A549 (cell line): ENCODE data around the gene NAA50. TPM values are rescaled to one million over a fixed set of nuclear protein-coding genes. Genes with fewer than 3 reads are reported as not detected.

Source experiments
- ATAC-seq, 2 experiments: fragments of 200-7000 bp in 1 of 2; fragments of >200 bp in 1 of 2; cut with Nextera tagmentation in 1 of 2; cut with Tn5 transposase in 1 of 2; 3 replicates each; pipeline versions ENCODE4 v1.8.0 to v1.9.1; 2018 to 2020; ENCODE audit warnings: mild to moderate bottlenecking in 1 of 2, moderate library complexity in 1 of 2
- CTCF ChIA-PET: fragments of 300-600 bp; sonication (Branson Sonifier 250); formaldehyde crosslinking; extraction: SDS; loops from one replicate; lab custom pipeline; 2021; ENCODE audit warnings: antibody characterized with exemption, inconsistent platforms; lab: Yijun Ruan, JAX
- POLR2A ChIA-PET: fragments of 350-600 bp; formaldehyde crosslinking; extraction: SDS; loops from one replicate; lab custom pipeline; 2021; ENCODE audit warnings: antibody characterized with exemption, inconsistent platforms; lab: Yijun Ruan, JAX
- DNase-seq, 2 experiments: peaks; one replicate each; pipeline versions ENCODE4 v3.0.0 to v3.0.0-alpha.2; 2011 to 2016; ENCODE audit warnings: low read depth in 1 of 2, low spot score in 1 of 2
- FAIRE-seq: peaks from 2 replicates; lab custom pipeline; 2011; peaks lifted over from hg19 to GRCh38; lab: Jason Lieb, UNC
- H3K27ac ChIP-seq, 2 experiments: fragments of >200 bp; sonication (Bioruptor Twin); formaldehyde crosslinking; 3 replicates each; pipeline ENCODE4 v1.5.1; 2016 to 2017
- H3K4me1 ChIP-seq: fragments of >200 bp; sonication (Bioruptor Twin); formaldehyde crosslinking; 3 replicates; pipeline ENCODE4 v1.6.1; 2016
- H3K4me2 ChIP-seq: fragments of >200 bp; sonication (Bioruptor Twin); formaldehyde crosslinking; 3 replicates; pipeline ENCODE4 v1.6.1; 2016
- H3K4me3 ChIP-seq: fragments of >200 bp; sonication (Bioruptor Twin); formaldehyde crosslinking; 3 replicates; pipeline ENCODE4 v1.5.1; 2016
- H3K9me3 ChIP-seq: fragments of >200 bp; sonication (Bioruptor Twin); formaldehyde crosslinking; 3 replicates; pipeline ENCODE4 v1.6.1; 2016
- CBX2 ChIP-seq: fragments of 200-600 bp; sonication (generic); IDR thresholded peaks from 2 replicates; pipeline ENCODE4 v1.6.1; 2016; ENCODE audit warnings: low read depth, mild to moderate bottlenecking, borderline replicate concordance
- EHF ChIP-seq: fragments of 250-450 bp; sonication (Bioruptor Pico); IDR thresholded peaks from 2 replicates; pipeline ENCODE4 v1.5.0; 2020; ENCODE audit warnings: mild to moderate bottlenecking
- EHMT2 ChIP-seq: fragments of 200-600 bp; sonication (generic); IDR thresholded peaks from 2 replicates; pipeline ENCODE4 v1.6.1; 2016; ENCODE audit warnings: antibody characterized with exemption, low read depth, mild to moderate bottlenecking, moderate library complexity
- EP300 ChIP-seq, 2 experiments: fragments of >200 bp; sonication (Bioruptor Twin); formaldehyde crosslinking; IDR thresholded peaks; 2 replicates in 1 of 2; 3 replicates in 1 of 2; pipeline ENCODE4 v1.6.1; 2016 to 2017
- FOSL2 ChIP-seq, 2 experiments: fragments of 450-650 bp in 1 of 2; fragments of >200 bp in 1 of 2; sonication (Bioruptor Twin) in 1 of 2; formaldehyde crosslinking; IDR thresholded peaks; 2 replicates each; pipeline versions ENCODE4 v1.5.0 to v1.6.1; 2016 to 2020; ENCODE audit warnings: mild to moderate bottlenecking in 1 of 2, moderate library complexity in 1 of 2
- FOXS1 ChIP-seq: fragments of 250-450 bp; sonication (Bioruptor Pico); IDR thresholded peaks from 2 replicates; pipeline ENCODE4 v1.5.0; 2020; ENCODE audit warnings: mild to moderate bottlenecking, moderate library complexity
- GATA3 ChIP-seq: IDR thresholded peaks from 2 replicates; pipeline ENCODE4 v1.6.1; 2012; ENCODE audit warnings: borderline replicate concordance
- HDAC2 ChIP-seq: fragments of 200-600 bp; sonication (generic); IDR thresholded peaks from 2 replicates; pipeline ENCODE4 v1.6.1; 2016
- HOXA7 ChIP-seq: fragments of 250-450 bp; sonication (Bioruptor Pico); IDR thresholded peaks from 2 replicates; pipeline ENCODE4 v1.5.0; 2020; ENCODE audit warnings: mild to moderate bottlenecking, moderate library complexity
- JUNB ChIP-seq: fragments of >200 bp; sonication (Bioruptor Twin); formaldehyde crosslinking; IDR thresholded peaks from 2 replicates; pipeline ENCODE4 v1.6.1; 2016
- KDM1A ChIP-seq: fragments of 200-600 bp; sonication (generic); IDR thresholded peaks from 2 replicates; pipeline ENCODE4 v1.6.1; 2016; ENCODE audit warnings: low read depth, mild to moderate bottlenecking
- NFE2L2 ChIP-seq: fragments of 150-350 bp; conservative IDR thresholded peaks from 2 replicates; pipeline ENCODE4 v1.6.1; 2014; ENCODE audit warnings: low read length
- POLR2A ChIP-seq: IDR thresholded peaks from 2 replicates; pipeline ENCODE4 v1.6.1; 2012; ENCODE audit warnings: mild to moderate bottlenecking, low read length
- POLR2AphosphoS2 ChIP-seq: conservative IDR thresholded peaks from 2 replicates; pipeline ENCODE4 v1.6.1; 2012; ENCODE audit warnings: low read length, improper control_type of control experiment, inconsistent platforms
- RAD21 ChIP-seq, 2 experiments: fragments of >200 bp in 1 of 2; sonication (Bioruptor Twin) in 1 of 2; formaldehyde crosslinking in 1 of 2; IDR thresholded peaks in 1 of 2; conservative IDR thresholded peaks in 1 of 2; 2 replicates in 1 of 2; 3 replicates in 1 of 2; pipeline ENCODE4 v1.6.1; 2012 to 2018; ENCODE audit warnings: inconsistent platforms in 1 of 2
- RFX5 ChIP-seq: fragments of 450-650 bp; IDR thresholded peaks from 2 replicates; pipeline ENCODE4 v1.7.1; 2014; ENCODE audit warnings: antibody characterized with exemption, mild to moderate bottlenecking, moderate library complexity
- WGBS: methylation state at CpG from one replicate; pipeline ENCODE4 v1.1.6; 2017; ENCODE audit errors: missing lambda C conversion rate; 5-methylcytosine and 5-hydroxymethylcytosine counted together
- polyA plus RNA-seq, 4 experiments: library from polyadenylated mRNA; depleted of rRNA in 3 of 4; stranded (reverse); fragments of >200 nt; fragmentation: RNase III in 1 of 4; extraction: RNeasy Plus Mini Kit Qiagen cat#74134 plus additional on column Dnase treatment in 1 of 4; gene quantifications; 2 replicates in 3 of 4; 3 replicates in 1 of 4; pipeline ENCODE4 v1.2.3, GENCODE V29; 2011 to 2017
- TF ChIP-seq, protein P1 (sequence below): IDR thresholded peaks from 2 replicates; pipeline ENCODE4 v1.6.1; 2012
- TF ChIP-seq, protein P2 (sequence below): fragments of 200-600 bp; sonication (generic); IDR thresholded peaks from 2 replicates; pipeline ENCODE4 v1.6.1; 2016; ENCODE audit warnings: antibody characterized with exemption, mild to moderate bottlenecking, moderate library complexity
- TF ChIP-seq, protein P3 (sequence below): IDR thresholded peaks from 2 replicates; pipeline ENCODE4 v1.6.1; 2012
- TF ChIP-seq, protein P4 (sequence below): fragments of 250-450 bp; sonication (Bioruptor Pico); IDR thresholded peaks from 2 replicates; pipeline ENCODE4 v1.5.0; 2021; ENCODE audit warnings: mild to moderate bottlenecking, moderate library complexity, borderline replicate concordance
- TF ChIP-seq, protein P5 (sequence below): fragments of 250-450 bp; sonication (Bioruptor Pico); IDR thresholded peaks from 2 replicates; pipeline ENCODE4 v1.5.0; 2020; ENCODE audit warnings: low read depth, mild to moderate bottlenecking, moderate library complexity

Gene NAA50
- polyA plus RNA-seq, 2 of the 4 experiments (the other 2 are of a cell fraction) = 141 to 180 TPM

DNA sequence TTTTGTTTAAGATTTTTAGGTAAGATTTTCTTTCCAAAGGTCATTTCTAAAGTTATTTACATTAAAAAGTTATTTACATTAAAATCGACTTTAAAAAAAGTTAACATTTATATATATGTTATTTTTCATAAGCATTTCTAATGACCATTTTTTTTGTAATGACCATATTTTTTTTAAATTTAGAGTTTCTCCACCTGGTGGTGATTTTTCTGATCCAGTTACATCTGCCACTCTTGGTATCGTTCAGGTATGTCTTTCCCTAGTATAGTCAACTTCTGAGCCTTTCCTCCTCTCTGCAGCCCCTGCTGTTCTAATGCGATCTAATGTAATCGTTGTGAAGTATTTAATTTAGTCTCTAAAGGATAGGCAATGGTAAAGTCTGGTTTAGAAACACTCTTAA is 49.6 kb upstream of the NAA50 start:
- no peak overlapping the region for H3K4me3 ChIP-seq
- DNase-seq = no peak
- no peak for ATAC-seq
- H3K4me1 ChIP-seq = no peaks in the 10 kb centered on the region
- no peak for FAIRE-seq
- 74% methylated on average over 4 of the region's 4 CpGs for WGBS
- no peak overlapping the region for H3K27ac ChIP-seq
- ChIA-PET POLR2A (no interaction called here), CTCF (interaction anchor here (1.9 kb wide), 1 partner anchor 60 kb away, joined by 6 read pairs; no protein-coding TSS in a partner anchor)
- no peaks in the 10 kb centered on the region for H3K9me3 ChIP-seq
- H3K4me2 ChIP-seq = no peak overlapping the region
- TF ChIP-seq GATA3 = no peak
- TF ChIP-seq RAD21 (conservative IDR thresholded peaks at IDR 0.05 in 1 of 2, IDR thresholded peaks at IDR 0.05 in 1 of 2) = no peak
- TF ChIP-seq, protein P1, sequence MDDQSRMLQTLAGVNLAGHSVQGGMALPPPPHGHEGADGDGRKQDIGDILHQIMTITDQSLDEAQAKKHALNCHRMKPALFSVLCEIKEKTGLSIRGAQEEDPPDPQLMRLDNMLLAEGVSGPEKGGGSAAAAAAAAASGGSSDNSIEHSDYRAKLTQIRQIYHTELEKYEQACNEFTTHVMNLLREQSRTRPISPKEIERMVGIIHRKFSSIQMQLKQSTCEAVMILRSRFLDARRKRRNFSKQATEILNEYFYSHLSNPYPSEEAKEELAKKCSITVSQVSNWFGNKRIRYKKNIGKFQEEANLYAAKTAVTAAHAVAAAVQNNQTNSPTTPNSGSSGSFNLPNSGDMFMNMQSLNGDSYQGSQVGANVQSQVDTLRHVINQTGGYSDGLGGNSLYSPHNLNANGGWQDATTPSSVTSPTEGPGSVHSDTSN = no peak
- no peak for TF ChIP-seq POLR2A
- no peak for TF ChIP-seq NFE2L2
- no peak for TF ChIP-seq EP300 (IDR thresholded peaks at IDR 0.05)

DNA sequence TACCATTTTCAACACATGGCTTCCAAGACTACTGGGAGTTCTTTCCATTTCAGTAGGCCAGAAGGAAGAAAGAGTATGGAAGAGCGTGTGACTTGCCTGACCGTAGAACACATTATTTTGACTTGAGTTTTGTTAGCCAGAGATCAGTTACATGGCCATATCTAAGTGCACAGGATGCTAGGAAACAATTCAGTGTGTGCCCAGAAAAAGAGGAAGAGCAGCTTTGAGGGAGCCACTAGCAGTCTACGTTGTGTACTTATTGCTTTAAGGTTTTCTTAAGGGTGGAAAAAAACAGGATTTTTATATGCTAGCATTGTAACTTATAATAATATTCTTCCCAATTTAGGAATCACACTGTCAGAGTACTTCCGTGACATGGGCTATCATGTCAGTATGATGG is 48.5 kb upstream of the NAA50 start:
- FAIRE-seq (no peak), ATAC-seq (no peak), DNase-seq (no peak)
- CTCF ChIA-PET = interaction anchor here (0.9 to 1.9 kb wide), 2 partner anchors 23 to 58 kb away, joined by 3 to 6 read pairs; no protein-coding TSS in a partner anchor
- H3K4me3 ChIP-seq = no peak overlapping the region
- WGBS = 94% methylated on average over 4 of the region's 4 CpGs
- POLR2A ChIA-PET = no interaction called here
- TF ChIP-seq, protein P2, sequence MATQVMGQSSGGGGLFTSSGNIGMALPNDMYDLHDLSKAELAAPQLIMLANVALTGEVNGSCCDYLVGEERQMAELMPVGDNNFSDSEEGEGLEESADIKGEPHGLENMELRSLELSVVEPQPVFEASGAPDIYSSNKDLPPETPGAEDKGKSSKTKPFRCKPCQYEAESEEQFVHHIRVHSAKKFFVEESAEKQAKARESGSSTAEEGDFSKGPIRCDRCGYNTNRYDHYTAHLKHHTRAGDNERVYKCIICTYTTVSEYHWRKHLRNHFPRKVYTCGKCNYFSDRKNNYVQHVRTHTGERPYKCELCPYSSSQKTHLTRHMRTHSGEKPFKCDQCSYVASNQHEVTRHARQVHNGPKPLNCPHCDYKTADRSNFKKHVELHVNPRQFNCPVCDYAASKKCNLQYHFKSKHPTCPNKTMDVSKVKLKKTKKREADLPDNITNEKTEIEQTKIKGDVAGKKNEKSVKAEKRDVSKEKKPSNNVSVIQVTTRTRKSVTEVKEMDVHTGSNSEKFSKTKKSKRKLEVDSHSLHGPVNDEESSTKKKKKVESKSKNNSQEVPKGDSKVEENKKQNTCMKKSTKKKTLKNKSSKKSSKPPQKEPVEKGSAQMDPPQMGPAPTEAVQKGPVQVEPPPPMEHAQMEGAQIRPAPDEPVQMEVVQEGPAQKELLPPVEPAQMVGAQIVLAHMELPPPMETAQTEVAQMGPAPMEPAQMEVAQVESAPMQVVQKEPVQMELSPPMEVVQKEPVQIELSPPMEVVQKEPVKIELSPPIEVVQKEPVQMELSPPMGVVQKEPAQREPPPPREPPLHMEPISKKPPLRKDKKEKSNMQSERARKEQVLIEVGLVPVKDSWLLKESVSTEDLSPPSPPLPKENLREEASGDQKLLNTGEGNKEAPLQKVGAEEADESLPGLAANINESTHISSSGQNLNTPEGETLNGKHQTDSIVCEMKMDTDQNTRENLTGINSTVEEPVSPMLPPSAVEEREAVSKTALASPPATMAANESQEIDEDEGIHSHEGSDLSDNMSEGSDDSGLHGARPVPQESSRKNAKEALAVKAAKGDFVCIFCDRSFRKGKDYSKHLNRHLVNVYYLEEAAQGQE = no peak
- TF ChIP-seq RFX5 = no peak
- no peak for TF ChIP-seq FOSL2 (IDR thresholded peaks at IDR 0.05)
- TF ChIP-seq FOSL2 (CRISPR knock-in tag; IDR thresholded peaks at IDR 0.05) = no peak
- no peak for TF ChIP-seq NFE2L2
- TF ChIP-seq, protein P3, sequence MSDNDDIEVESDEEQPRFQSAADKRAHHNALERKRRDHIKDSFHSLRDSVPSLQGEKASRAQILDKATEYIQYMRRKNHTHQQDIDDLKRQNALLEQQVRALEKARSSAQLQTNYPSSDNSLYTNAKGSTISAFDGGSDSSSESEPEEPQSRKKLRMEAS = no peak
- TF ChIP-seq, protein P4, sequence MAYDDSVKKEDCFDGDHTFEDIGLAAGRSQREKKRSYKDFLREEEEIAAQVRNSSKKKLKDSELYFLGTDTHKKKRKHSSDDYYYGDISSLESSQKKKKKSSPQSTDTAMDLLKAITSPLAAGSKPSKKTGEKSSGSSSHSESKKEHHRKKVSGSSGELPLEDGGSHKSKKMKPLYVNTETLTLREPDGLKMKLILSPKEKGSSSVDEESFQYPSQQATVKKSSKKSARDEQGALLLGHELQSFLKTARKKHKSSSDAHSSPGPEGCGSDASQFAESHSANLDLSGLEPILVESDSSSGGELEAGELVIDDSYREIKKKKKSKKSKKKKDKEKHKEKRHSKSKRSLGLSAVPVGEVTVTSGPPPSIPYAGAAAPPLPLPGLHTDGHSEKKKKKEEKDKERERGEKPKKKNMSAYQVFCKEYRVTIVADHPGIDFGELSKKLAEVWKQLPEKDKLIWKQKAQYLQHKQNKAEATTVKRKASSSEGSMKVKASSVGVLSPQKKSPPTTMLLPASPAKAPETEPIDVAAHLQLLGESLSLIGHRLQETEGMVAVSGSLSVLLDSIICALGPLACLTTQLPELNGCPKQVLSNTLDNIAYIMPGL (CRISPR knock-in tag) = no peak
- TF ChIP-seq EHMT2 = no peak
- no peak for TF ChIP-seq FOXS1 (CRISPR knock-in tag)
- no peak for TF ChIP-seq HOXA7 (CRISPR knock-in tag)
- TF ChIP-seq POLR2AphosphoS2 = no peak
- TF ChIP-seq KDM1A = no peak
- no peak for TF ChIP-seq HDAC2
- TF ChIP-seq CBX2 = no peak
- no peak for TF ChIP-seq EHF (CRISPR knock-in tag)
- TF ChIP-seq EP300 (IDR thresholded peaks at IDR 0.05) = no peak
- TF ChIP-seq JUNB = no peak
- TF ChIP-seq, protein P5, sequence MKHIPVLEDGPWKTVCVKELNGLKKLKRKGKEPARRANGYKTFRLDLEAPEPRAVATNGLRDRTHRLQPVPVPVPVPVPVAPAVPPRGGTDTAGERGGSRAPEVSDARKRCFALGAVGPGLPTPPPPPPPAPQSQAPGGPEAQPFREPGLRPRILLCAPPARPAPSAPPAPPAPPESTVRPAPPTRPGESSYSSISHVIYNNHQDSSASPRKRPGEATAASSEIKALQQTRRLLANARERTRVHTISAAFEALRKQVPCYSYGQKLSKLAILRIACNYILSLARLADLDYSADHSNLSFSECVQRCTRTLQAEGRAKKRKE (CRISPR knock-in tag) = no peak
- H3K27ac ChIP-seq = no peak overlapping the region
- H3K9me3 ChIP-seq = no peaks in the 10 kb centered on the region
- H3K4me2 ChIP-seq = no peak overlapping the region
- no peaks in the 10 kb centered on the region for H3K4me1 ChIP-seq
